K562 (cell line): ENCODE data around the gene STK11. TPM values are rescaled to one million over a fixed set of nuclear protein-coding genes. Genes with fewer than 3 reads are reported as not detected.

ENCODE experiments used
- ADNP ChIP-seq: fragments of 200-800 bp; sonication (Bioruptor generic); IDR thresholded peaks from 2 replicates; pipeline ENCODE4 v1.6.1; 2016; ENCODE audit warnings: missing genetic modification characterization, missing compliant biosample characterization
- CEBPB ChIP-seq: fragments of 450-650 bp; IDR thresholded peaks from 2 replicates; pipeline ENCODE4 v1.6.1; 2016; ENCODE audit warnings: missing genetic modification characterization, missing compliant biosample characterization
- E2F3 ChIP-seq: fragments of 250-450 bp; sonication (Bioruptor Pico); IDR thresholded peaks from 2 replicates; pipeline ENCODE4 v1.4.0; 2020; ENCODE audit warnings: mild to moderate bottlenecking
- FOXP1 ChIP-seq: sonication (generic); formaldehyde crosslinking; IDR thresholded peaks from 2 replicates; pipeline ENCODE4 v1.8.0; 2022; ENCODE audit warnings: mild to moderate bottlenecking, missing genetic modification reagents
- GATAD2B ChIP-seq: fragments of 450-650 bp; IDR thresholded peaks from 2 replicates; pipeline ENCODE4 v1.6.1; 2017; ENCODE audit warnings: mild to moderate bottlenecking, borderline replicate concordance
- GTF2F1 ChIP-seq: IDR thresholded peaks from 2 replicates; pipeline ENCODE4 v1.6.1; 2011; ENCODE audit warnings: low read depth, low read length, improper control_type of control experiment
- HLTF ChIP-seq: fragments of 450-650 bp; IDR thresholded peaks from 2 replicates; pipeline ENCODE4 v1.6.1; 2016
- HNRNPK ChIP-seq: fragments of 200-400 bp; formaldehyde crosslinking; IDR thresholded peaks from one replicate; pipeline ENCODE4 v1.6.1; 2018; ENCODE audit warnings: mild to moderate bottlenecking, low read depth, low read length; ENCODE audit not compliant: poor library complexity, severe bottlenecking
- HSF4 ChIP-seq: fragments of 250-450 bp; sonication (Bioruptor Pico); IDR thresholded peaks from 2 replicates; pipeline ENCODE4 v2.1.2; 2022; ENCODE audit warnings: mild to moderate bottlenecking, moderate library complexity, borderline replicate concordance
- KLF6 ChIP-seq: fragments of 250-450 bp; sonication (Bioruptor Pico); IDR thresholded peaks from 2 replicates; pipeline ENCODE4 v1.4.0; 2020; ENCODE audit warnings: mild to moderate bottlenecking, moderate library complexity, borderline replicate concordance
- LEF1 ChIP-seq: fragments of 450-650 bp; IDR thresholded peaks from 2 replicates; pipeline ENCODE4 v1.6.1; 2016; ENCODE audit warnings: mild to moderate bottlenecking
- PBX2 ChIP-seq, 2 experiments: IDR thresholded peaks in 1 of 2; conservative IDR thresholded peaks in 1 of 2; 2 replicates each; pipeline ENCODE4 v1.6.1; 2016; ENCODE audit warnings: low read depth in 2 of 2, mild to moderate bottlenecking in 1 of 2, missing compliant biosample characterization in 1 of 2, missing genetic modification characterization in 1 of 2, moderate library complexity in 1 of 2
- TAL1 ChIP-seq: fragments of 450-650 bp; IDR thresholded peaks from 2 replicates; pipeline ENCODE4 v1.6.1; 2016; ENCODE audit warnings: mild to moderate bottlenecking
- TEAD2 ChIP-seq: fragments of 450-650 bp; IDR thresholded peaks from 2 replicates; pipeline ENCODE4 v1.6.1; 2016; ENCODE audit warnings: missing genetic modification characterization, control low read depth, missing compliant biosample characterization
- YBX1 ChIP-seq: fragments of 450-650 bp; IDR thresholded peaks from 2 replicates; pipeline ENCODE4 v1.7.1; 2016; ENCODE audit warnings: mild to moderate bottlenecking
- ZBTB7A ChIP-seq: IDR thresholded peaks from 2 replicates; pipeline ENCODE4 v1.6.1; 2011; ENCODE audit warnings: low read depth, mild to moderate bottlenecking, low read length, moderate library complexity, borderline replicate concordance; ENCODE audit not compliant: control insufficient read depth
- ZNF121 ChIP-seq: sonication (generic); formaldehyde crosslinking; conservative IDR thresholded peaks from 2 replicates; pipeline ENCODE4 v1.8.0; 2022; ENCODE audit warnings: missing genetic modification reagents
- ZNF263 ChIP-seq: sonication (generic); formaldehyde crosslinking; IDR thresholded peaks from 2 replicates; pipeline ENCODE4 v1.8.0; 2022; ENCODE audit warnings: mild to moderate bottlenecking, missing genetic modification reagents, borderline replicate concordance
- ZNF354B ChIP-seq: fragments of 250-450 bp; sonication (Bioruptor Pico); IDR thresholded peaks from 2 replicates; pipeline ENCODE4 v1.4.0; 2020
- ZNF644 ChIP-seq: fragments of 200-800 bp; sonication (Bioruptor generic); IDR thresholded peaks from 2 replicates; pipeline ENCODE4 v1.6.1; 2016; ENCODE audit warnings: low read depth, missing genetic modification characterization, missing compliant biosample characterization
- ZNF668 ChIP-seq: fragments of 250-450 bp; sonication (Bioruptor Pico); IDR thresholded peaks from 2 replicates; pipeline ENCODE4 v1.8.0; 2022; ENCODE audit warnings: mild to moderate bottlenecking, inconsistent platforms
- polyA plus RNA-seq, 8 experiments: library from polyadenylated mRNA; depleted of rRNA in 4 of 8; stranded (reverse) in 5 of 8; unstranded in 3 of 8; fragments of >200 nt; fragmentation: Nextera tagmentation in 2 of 8; fragmentation: Illumina TruSeq in 1 of 8; extraction: Ambion mirVana in 2 of 8; extraction: Trizol in 1 of 8; gene quantifications; 2 replicates each; pipeline versions ENCODE4 v1.2.1 to v1.2.3, GENCODE V29; 2011 to 2014; ENCODE audit warnings: inconsistent platforms in 1 of 8, missing spikeins in 1 of 8
- total RNA-seq, 7 experiments: library from RNA; depleted of rRNA in 6 of 7; stranded (reverse); fragments of >200 nt in 6 of 7; fragmentation: Illumina TruSeq in 2 of 7; extraction: Trizol in 2 of 7; gene quantifications; 2 replicates each; pipeline versions ENCODE4 v1.2.1 to v1.2.3, GENCODE V29; 2011 to 2021; ENCODE audit warnings: low replicate concordance in 1 of 7
- TF ChIP-seq, protein P1 (sequence below): sonication (generic); formaldehyde crosslinking; IDR thresholded peaks from 2 replicates; pipeline ENCODE4 v1.8.0; 2022; ENCODE audit warnings: mild to moderate bottlenecking, missing genetic modification reagents, borderline replicate concordance

Gene STK11
- total and polyA plus RNA-seq, 9 of the 15 experiments (the other 6 are each of a cell fraction or from before 2014, with no cell fraction given) = 0.15 to 96.5 (median 31.7) TPM

DNA sequence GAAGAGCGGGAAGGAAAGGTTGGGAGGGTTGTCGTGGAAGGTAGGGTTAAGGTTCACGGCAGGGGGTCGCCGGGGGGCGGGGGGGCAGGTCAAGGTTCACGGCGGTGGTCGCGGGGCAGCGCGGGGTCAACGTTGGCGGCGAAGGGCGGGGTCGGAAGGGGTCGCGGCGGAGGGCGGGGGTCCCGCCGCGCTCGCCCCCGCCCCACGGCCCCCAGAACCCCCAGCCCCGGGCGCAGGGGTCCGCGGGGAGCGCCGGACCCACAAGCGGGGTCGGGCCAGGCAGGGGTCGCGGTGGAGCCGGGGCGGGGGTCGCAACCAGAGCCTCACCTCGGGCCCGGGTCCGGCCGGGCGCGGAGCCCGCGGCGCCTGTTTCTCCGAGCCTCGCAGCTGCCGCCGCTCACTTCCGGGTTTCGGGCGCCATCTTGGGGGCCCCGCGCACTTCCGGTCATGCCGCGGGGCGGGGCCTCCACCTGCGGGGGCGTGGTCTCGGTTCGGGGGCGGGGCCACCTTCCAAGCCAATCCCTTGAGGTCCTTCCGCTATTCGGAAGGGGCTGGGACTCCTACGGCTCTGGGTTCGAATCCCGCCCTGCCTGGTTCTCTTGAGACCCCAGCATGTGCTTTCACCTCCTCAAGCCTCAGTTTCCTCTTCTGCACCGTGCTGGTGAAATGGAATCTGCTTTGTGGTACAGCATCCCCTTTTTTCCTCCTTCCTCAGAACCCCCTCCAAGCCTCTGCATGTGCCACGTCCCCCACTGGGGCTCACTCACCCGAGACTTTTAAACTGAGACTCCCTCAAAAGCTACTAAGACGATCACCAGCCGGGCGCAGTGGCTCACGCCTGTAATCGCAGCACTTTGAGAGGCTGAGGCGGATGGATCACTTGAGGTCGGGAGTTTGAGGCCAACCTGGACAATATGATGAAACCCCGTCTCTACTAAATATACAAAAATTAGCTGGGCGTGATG, 31.5 kb upstream of the STK11 start, which contains the start of gene SBNO2 (continued):
- TF ChIP-seq GATAD2B = peak; percentile 98
- TF ChIP-seq HSF4 (CRISPR knock-in tag) = no peak
- peak; percentile 37; the same call in 1 of the 2 replicates for TF ChIP-seq KLF6 (CRISPR knock-in tag)
- TF ChIP-seq TAL1 = no peak
- TF ChIP-seq TEAD2 (tag) = no peak
- no peak for TF ChIP-seq ZNF668 (CRISPR knock-in tag)
- TF ChIP-seq E2F3 (CRISPR knock-in tag) = no peak
- TF ChIP-seq FOXP1 (CRISPR knock-in tag) = no peak
- TF ChIP-seq, protein P1, sequence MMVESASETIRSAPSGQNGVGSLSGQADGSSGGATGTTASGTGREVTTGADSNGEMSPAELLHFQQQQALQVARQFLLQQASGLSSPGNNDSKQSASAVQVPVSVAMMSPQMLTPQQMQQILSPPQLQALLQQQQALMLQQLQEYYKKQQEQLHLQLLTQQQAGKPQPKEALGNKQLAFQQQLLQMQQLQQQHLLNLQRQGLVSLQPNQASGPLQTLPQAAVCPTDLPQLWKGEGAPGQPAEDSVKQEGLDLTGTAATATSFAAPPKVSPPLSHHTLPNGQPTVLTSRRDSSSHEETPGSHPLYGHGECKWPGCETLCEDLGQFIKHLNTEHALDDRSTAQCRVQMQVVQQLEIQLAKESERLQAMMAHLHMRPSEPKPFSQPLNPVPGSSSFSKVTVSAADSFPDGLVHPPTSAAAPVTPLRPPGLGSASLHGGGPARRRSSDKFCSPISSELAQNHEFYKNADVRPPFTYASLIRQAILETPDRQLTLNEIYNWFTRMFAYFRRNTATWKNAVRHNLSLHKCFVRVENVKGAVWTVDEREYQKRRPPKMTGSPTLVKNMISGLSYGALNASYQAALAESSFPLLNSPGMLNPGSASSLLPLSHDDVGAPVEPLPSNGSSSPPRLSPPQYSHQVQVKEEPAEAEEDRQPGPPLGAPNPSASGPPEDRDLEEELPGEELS = no peak
- TF ChIP-seq ZNF263 (CRISPR knock-in tag) = no peak
- no peak for TF ChIP-seq ZNF354B (CRISPR knock-in tag)
- peak; percentile 73; the same call in 1 of the 2 replicates for TF ChIP-seq ZBTB7A
- TF ChIP-seq HNRNPK = no peak
- TF ChIP-seq LEF1 = no peak
- TF ChIP-seq PBX2 (CRISPR knock-in tag; IDR thresholded peaks at IDR 0.05; ENCODE audit: low read depth) = no peak
- no peak for TF ChIP-seq PBX2 (tag; conservative IDR thresholded peaks at IDR 0.05; ENCODE audit: low read depth)
- no peak for TF ChIP-seq ZNF644 (tag)
- TF ChIP-seq GTF2F1 = 0 out of 2 replicates have a peak, but pooled peaks have one; percentile 31
- no peak for TF ChIP-seq CEBPB (tag)
- TF ChIP-seq ZNF121 (CRISPR knock-in tag) = no peak
- no peak; the same call in 1 of the 2 replicates for TF ChIP-seq HLTF
- no peak for TF ChIP-seq YBX1
- TF ChIP-seq ADNP = peak; percentile 92
